SK-N-SH treated with all-trans-retinoic acid at 6 μM for 48 hours (cell line): ENCODE results near the gene MRPS18B.

Experiments used
- ATAC-seq: fragments of 200-7000 bp; cut with Tn5 transposase; 3 replicates; pipeline ENCODE4 v1.9.1; 2020; ENCODE audit warnings: mild to moderate bottlenecking, moderate library complexity
- BACH2 ChIP-seq: fragments of 250-450 bp; sonication (Bioruptor Pico); IDR thresholded peaks from 2 replicates; pipeline ENCODE4 v1.9.0; 2021; ENCODE audit warnings: mild to moderate bottlenecking, borderline replicate concordance
- ESRRG ChIP-seq: fragments of 250-450 bp; sonication (Bioruptor Pico); IDR thresholded peaks from 2 replicates; pipeline ENCODE4 v1.6.1; 2021; ENCODE audit warnings: mild to moderate bottlenecking
- GLIS3 ChIP-seq: fragments of 250-450 bp; sonication (Bioruptor Pico); IDR thresholded peaks from 2 replicates; pipeline ENCODE4 v1.5.0; 2020; ENCODE audit warnings: mild to moderate bottlenecking, moderate library complexity
- OSR1 ChIP-seq: fragments of 250-450 bp; sonication (Bioruptor Pico); IDR thresholded peaks from 2 replicates; pipeline ENCODE4 v1.8.0; 2022; ENCODE audit warnings: moderate library complexity, mild to moderate bottlenecking, inconsistent platforms
- RARB ChIP-seq: fragments of 250-450 bp; sonication (Bioruptor Pico); IDR thresholded peaks from 2 replicates; pipeline ENCODE4 v1.8.0; 2021; ENCODE audit warnings: mild to moderate bottlenecking, moderate library complexity
- TOX ChIP-seq: fragments of 250-450 bp; sonication (Bioruptor Pico); IDR thresholded peaks from 2 replicates; pipeline ENCODE4 v1.8.0; 2021; ENCODE audit warnings: mild to moderate bottlenecking, moderate library complexity, borderline replicate concordance
- ZC3H10 ChIP-seq: fragments of 250-450 bp; sonication (Bioruptor Pico); IDR thresholded peaks from 2 replicates; pipeline ENCODE4 v1.5.1; 2021; ENCODE audit warnings: mild to moderate bottlenecking, moderate library complexity
- ZFP3 ChIP-seq: fragments of 250-450 bp; sonication (Bioruptor Pico); IDR thresholded peaks from 2 replicates; pipeline ENCODE4 v1.5.0; 2020; ENCODE audit warnings: mild to moderate bottlenecking, moderate library complexity
- ZNF70 ChIP-seq: fragments of 450-650 bp; formaldehyde crosslinking; IDR thresholded peaks from 2 replicates; pipeline ENCODE4 v1.5.0; 2020; ENCODE audit warnings: mild to moderate bottlenecking, moderate library complexity
- TF ChIP-seq, protein P1 (sequence below): fragments of 250-450 bp; sonication (Bioruptor Pico); IDR thresholded peaks from 2 replicates; pipeline ENCODE4 v1.8.0; 2021; ENCODE audit warnings: low read depth, mild to moderate bottlenecking, moderate library complexity, borderline replicate concordance
- TF ChIP-seq, protein P2 (sequence below): fragments of 250-450 bp; sonication (Bioruptor Pico); IDR thresholded peaks from 2 replicates; pipeline ENCODE4 v1.5.1; 2021; ENCODE audit warnings: mild to moderate bottlenecking, moderate library complexity
- TF ChIP-seq, protein P3 (sequence below): fragments of 250-450 bp; sonication (Bioruptor Pico); IDR thresholded peaks from 2 replicates; pipeline ENCODE4 v1.8.0; 2020; ENCODE audit warnings: mild to moderate bottlenecking, moderate library complexity, borderline replicate concordance

Gene MRPS18B

DNA sequence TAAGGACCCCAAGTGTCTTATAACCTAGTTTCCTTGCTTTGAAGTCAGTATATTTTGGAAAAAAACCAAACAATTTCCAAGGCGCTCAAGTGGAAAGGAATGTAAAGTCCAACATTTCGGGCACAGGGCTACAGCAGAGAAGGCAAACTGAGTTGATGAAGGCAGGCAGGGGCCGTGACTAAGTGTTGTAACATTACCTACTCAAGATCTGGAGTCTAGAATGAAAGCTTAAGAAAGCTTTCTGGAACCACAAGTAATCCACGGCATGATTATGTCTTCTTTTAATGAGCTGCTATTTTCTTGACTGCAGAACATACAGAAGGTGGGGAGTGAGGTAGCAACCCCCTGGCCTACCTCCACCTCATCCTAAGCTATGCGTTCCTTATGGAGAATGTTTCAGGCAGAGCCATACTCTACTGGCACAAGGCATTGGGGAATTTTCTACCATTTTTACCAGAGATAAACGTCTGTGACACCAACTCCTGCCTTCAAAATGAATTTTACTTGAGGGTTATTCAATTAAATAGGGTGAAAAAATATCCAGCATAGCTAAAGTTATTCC is 4.9 kb upstream of the MRPS18B start:
- TF ChIP-seq, protein P1, sequence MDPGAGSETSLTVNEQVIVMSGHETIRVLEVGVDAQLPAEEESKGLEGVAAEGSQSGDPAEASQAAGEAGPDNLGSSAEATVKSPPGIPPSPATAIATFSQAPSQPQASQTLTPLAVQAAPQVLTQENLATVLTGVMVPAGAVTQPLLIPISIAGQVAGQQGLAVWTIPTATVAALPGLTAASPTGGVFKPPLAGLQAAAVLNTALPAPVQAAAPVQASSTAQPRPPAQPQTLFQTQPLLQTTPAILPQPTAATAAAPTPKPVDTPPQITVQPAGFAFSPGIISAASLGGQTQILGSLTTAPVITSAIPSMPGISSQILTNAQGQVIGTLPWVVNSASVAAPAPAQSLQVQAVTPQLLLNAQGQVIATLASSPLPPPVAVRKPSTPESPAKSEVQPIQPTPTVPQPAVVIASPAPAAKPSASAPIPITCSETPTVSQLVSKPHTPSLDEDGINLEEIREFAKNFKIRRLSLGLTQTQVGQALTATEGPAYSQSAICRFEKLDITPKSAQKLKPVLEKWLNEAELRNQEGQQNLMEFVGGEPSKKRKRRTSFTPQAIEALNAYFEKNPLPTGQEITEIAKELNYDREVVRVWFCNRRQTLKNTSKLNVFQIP (CRISPR knock-in tag): no peak
- TF ChIP-seq ZC3H10 (CRISPR knock-in tag) (no peak), ZFP3 (no peak)
- TF ChIP-seq, all 23 proteins: peak for 0
- 0 out of 3 replicates have a peak, but pooled peaks have one; percentile 2 for ATAC-seq

DNA sequence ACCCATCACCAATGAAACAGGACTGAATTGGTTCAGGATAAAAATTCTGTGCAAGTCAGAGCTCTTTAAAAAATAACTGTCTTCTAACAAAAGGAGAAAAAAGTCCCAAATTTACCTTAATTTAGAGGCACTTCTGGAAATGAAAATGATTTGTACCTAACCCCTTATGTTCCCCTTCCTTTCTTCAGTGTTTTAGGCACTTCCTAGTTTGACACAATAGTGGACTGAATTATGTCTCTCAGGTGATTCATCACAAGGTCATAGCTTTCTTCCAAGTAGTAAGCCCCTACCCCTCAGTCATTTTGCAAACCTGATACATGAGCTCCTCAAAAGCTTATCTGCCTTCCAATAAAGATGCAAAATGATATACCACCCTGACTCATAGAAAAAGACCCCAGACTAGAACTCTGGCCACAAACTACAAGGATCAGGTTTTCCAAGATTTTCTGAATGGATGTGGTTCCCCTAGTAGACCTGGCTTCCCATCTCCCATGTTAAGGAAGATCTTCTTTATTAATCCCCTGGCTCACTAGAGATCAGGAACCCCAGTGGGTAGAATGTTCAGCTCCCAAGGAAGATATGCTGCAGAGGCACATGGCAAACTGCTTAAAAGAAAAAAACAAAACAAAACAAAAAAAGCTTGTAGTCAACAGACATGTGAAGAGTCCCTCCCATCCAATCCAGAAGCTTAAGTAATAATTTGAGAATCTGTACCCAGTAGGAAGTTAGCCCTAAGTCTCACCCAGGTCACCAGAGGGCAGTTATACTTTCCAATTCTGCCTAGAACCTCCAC is 4.2 kb upstream of the MRPS18B start:
- no peak for ATAC-seq
- TF ChIP-seq, protein P2, sequence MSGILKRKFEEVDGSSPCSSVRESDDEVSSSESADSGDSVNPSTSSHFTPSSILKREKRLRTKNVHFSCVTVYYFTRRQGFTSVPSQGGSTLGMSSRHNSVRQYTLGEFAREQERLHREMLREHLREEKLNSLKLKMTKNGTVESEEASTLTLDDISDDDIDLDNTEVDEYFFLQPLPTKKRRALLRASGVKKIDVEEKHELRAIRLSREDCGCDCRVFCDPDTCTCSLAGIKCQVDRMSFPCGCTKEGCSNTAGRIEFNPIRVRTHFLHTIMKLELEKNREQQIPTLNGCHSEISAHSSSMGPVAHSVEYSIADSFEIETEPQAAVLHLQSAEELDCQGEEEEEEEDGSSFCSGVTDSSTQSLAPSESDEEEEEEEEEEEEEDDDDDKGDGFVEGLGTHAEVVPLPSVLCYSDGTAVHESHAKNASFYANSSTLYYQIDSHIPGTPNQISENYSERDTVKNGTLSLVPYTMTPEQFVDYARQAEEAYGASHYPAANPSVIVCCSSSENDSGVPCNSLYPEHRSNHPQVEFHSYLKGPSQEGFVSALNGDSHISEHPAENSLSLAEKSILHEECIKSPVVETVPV (CRISPR knock-in tag): peak; percentile 28; the same call in 1 of the 2 replicates
- TF ChIP-seq OSR1 (CRISPR knock-in tag): no peak
- no peak for TF ChIP-seq ZFP3
- TF ChIP-seq TOX (CRISPR knock-in tag): no peak; the same call in 1 of the 2 replicates

DNA sequence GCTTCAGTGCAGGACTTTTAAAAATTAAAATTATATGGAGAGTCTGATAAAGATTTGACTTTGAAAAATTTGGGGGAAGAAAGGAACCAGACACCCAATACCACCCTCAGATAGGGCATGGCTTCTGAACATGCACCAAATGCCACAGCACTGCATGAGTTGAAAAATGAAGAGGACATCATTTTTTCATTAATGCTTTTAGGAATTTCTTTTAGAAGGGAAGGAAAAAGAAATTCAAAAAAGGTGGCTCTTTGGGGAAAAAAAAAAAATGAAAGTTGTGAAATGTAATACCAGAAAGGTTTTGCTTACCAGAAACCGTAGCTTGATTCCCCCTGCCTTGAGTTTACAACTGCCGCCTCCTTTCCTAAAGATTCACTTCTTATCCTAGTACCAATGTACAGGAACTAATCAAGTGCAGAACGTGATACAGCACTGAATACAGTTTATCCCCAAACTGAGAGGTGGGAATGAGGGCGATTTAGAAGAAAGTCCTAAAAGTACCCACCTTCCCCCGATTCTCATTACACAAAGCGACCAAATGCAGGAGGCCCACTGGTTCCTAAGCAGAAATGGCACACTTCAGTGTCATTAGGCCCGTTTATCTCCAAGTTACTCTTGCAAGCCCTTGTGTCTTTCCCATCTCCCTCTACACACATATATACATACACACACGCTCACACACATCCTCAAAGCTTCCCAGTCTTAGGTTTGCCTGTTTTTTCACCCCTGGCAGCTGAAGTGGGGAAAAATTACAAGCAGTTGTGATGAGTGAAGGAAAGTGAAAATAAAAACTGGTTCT is 3.4 kb upstream of the MRPS18B start:
- ATAC-seq: no peak
- TF ChIP-seq, protein P2 (CRISPR knock-in tag): 0 out of 2 replicates have a peak, but pooled peaks have one; percentile 40
- peak; percentile 53; the same call in 1 of the 2 replicates for TF ChIP-seq RARB (CRISPR knock-in tag)
- TF ChIP-seq BACH2 (CRISPR knock-in tag): no peak
- TF ChIP-seq, protein P3, sequence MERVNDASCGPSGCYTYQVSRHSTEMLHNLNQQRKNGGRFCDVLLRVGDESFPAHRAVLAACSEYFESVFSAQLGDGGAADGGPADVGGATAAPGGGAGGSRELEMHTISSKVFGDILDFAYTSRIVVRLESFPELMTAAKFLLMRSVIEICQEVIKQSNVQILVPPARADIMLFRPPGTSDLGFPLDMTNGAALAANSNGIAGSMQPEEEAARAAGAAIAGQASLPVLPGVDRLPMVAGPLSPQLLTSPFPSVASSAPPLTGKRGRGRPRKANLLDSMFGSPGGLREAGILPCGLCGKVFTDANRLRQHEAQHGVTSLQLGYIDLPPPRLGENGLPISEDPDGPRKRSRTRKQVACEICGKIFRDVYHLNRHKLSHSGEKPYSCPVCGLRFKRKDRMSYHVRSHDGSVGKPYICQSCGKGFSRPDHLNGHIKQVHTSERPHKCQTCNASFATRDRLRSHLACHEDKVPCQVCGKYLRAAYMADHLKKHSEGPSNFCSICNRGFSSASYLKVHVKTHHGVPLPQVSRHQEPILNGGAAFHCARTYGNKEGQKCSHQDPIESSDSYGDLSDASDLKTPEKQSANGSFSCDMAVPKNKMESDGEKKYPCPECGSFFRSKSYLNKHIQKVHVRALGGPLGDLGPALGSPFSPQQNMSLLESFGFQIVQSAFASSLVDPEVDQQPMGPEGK (CRISPR knock-in tag): 0 out of 2 replicates have a peak, but pooled peaks have one; percentile 15
- TF ChIP-seq ESRRG (CRISPR knock-in tag): peak; percentile 58; the same call in 1 of the 2 replicates
- TF ChIP-seq GLIS3 (CRISPR knock-in tag): peak; percentile 66; the same call in 1 of the 2 replicates
- TF ChIP-seq ZNF70 (CRISPR knock-in tag): no peak

DNA sequence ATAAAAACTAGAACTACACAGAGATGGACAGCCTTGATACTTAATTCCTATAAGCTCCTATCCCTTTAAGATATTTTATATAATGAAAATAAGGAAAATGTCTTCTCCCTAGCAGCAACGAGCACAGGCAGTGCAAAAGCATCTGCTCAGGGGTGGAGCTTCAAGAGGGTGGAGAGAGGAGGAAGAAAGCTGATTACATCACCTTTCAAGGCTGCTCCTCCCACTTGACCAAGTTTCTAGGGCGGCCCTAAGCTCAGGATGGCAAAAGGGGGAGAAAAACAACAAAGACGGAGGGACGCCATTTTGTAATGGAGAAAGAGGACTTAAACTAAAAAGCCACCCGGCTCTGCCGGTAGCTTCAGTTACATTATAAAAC is 2.8 kb upstream of the MRPS18B start:
- TF ChIP-seq ESRRG (CRISPR knock-in tag): no peak
- TF ChIP-seq, protein P3 (CRISPR knock-in tag): 0 out of 2 replicates have a peak, but pooled peaks have one; percentile 5
- peak; percentile 78 for ATAC-seq
